Osteocyte (in vitro differentiated cells): ENCODE measurements around the gene SLC25A19. TPM values are rescaled to one million over a fixed set of nuclear protein-coding genes. Genes with fewer than 3 reads are reported as not detected.
"Not testable (repeated sequence)": the region's sequence is repeated elsewhere in the genome, so short reads cannot be mapped to it uniquely, and the experiment has no call there.

Source experiments
- DNase-seq: peaks from one replicate; pipeline ENCODE4 v3.0.0; 2021; ENCODE audit warnings: mixed read lengths; ENCODE audit not compliant: unreplicated experiment; ENCODE audit errors: extremely low spot score
- H3K27ac Mint-ChIP-seq: one replicate; pipeline ENCODE4 v1.8.0; 2021; ENCODE audit warnings: mild to moderate bottlenecking, mixed read lengths; ENCODE audit not compliant: unreplicated experiment
- H3K27me3 Mint-ChIP-seq: one replicate; pipeline ENCODE4 v1.8.0; 2021; ENCODE audit warnings: mixed read lengths; ENCODE audit not compliant: unreplicated experiment
- H3K36me3 Mint-ChIP-seq: one replicate; pipeline ENCODE4 v1.8.0; 2021; ENCODE audit warnings: mixed read lengths; ENCODE audit not compliant: unreplicated experiment
- H3K4me1 Mint-ChIP-seq: one replicate; pipeline ENCODE4 v1.8.0; 2021; ENCODE audit warnings: mixed read lengths; ENCODE audit not compliant: unreplicated experiment
- H3K4me3 Mint-ChIP-seq: one replicate; pipeline ENCODE4 v1.8.0; 2021; ENCODE audit warnings: mild to moderate bottlenecking, moderate library complexity, mixed read lengths; ENCODE audit not compliant: unreplicated experiment
- H3K9me3 Mint-ChIP-seq: one replicate; pipeline ENCODE4 v1.8.0; 2021; ENCODE audit warnings: mixed read lengths; ENCODE audit not compliant: unreplicated experiment
- total RNA-seq: library from RNA; stranded (reverse); gene quantifications from 2 replicates; pipeline ENCODE4 v1.2.1, GENCODE V29; 2021
- TF ChIP-seq, protein P1 (sequence below): fragments of 200-600 bp; sonication (generic); IDR thresholded peaks from 2 replicates; pipeline ENCODE4 v1.5.0; 2021; ENCODE audit warnings: antibody characterized with exemption, mild to moderate bottlenecking, moderate library complexity

Gene SLC25A19
- total RNA-seq, 1 donor from 2014 or later: 8.6 TPM

DNA sequence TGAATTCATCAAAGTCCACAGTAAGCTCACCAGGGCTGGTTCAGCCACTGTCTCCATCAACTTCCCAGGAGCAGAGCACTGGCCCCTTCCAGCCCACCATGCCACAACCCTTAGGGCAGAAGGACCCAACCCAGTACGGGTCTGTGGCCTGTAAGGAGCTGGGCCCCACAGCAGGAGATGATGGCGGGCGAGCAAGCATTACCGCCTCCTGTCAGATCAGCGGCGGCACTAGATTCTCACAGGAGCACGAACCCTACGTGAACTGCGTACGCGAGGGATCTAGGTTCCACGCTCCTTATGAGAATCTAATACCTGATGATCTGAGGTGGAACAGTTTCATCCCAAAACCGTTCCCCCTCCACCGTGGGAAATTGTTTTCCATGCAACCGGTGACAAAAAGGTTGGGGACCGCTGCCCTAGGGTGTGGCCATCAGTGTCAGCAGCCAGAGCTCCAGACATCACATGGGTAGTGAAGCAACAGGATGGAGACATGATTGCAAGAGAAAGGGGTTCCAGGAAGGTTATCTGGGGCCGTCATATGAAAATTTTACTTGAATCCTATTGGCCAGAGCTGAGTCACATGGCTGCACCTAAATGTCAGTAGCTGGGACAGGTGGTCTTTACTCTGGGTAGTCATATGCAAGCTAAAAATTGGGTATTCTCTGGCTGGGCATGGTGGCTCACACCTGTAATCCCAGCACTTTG, 12.4 kb upstream of the SLC25A19 start:
- Mint-ChIP-seq H3K27me3 (no peaks in the 10 kb centered on the region), H3K27ac (no peak overlapping the region), H3K4me3 (no peak overlapping the region), H3K36me3 (no peaks in the 10 kb centered on the region), H3K9me3 (no peaks in the 10 kb centered on the region), H3K4me1 (no peaks in the 10 kb centered on the region)
- no peak for DNase-seq
- TF ChIP-seq, protein P1, sequence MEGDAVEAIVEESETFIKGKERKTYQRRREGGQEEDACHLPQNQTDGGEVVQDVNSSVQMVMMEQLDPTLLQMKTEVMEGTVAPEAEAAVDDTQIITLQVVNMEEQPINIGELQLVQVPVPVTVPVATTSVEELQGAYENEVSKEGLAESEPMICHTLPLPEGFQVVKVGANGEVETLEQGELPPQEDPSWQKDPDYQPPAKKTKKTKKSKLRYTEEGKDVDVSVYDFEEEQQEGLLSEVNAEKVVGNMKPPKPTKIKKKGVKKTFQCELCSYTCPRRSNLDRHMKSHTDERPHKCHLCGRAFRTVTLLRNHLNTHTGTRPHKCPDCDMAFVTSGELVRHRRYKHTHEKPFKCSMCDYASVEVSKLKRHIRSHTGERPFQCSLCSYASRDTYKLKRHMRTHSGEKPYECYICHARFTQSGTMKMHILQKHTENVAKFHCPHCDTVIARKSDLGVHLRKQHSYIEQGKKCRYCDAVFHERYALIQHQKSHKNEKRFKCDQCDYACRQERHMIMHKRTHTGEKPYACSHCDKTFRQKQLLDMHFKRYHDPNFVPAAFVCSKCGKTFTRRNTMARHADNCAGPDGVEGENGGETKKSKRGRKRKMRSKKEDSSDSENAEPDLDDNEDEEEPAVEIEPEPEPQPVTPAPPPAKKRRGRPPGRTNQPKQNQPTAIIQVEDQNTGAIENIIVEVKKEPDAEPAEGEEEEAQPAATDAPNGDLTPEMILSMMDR: no peak

GRCh38 chr17:75301049-75301448, 11.8 kb upstream of the SLC25A19 start:
- Mint-ChIP-seq H3K9me3 (no peaks in the 10 kb centered on the region), H3K27ac (no peak overlapping the region), H3K4me1 (no peaks in the 10 kb centered on the region), H3K36me3 (no peaks in the 10 kb centered on the region), H3K4me3 (no peak overlapping the region), H3K27me3 (no peaks in the 10 kb centered on the region)
- TF ChIP-seq, protein P1: no peak
- DNase-seq: no peak

- DNase-seq: no peak
- TF ChIP-seq, protein P1: no peak
- Mint-ChIP-seq H3K27me3 (no peaks in the 10 kb centered on the region), H3K9me3 (no peaks in the 10 kb centered on the region), H3K27ac (no peak overlapping the region), H3K4me3 (no peak overlapping the region), H3K4me1 (no peaks in the 10 kb centered on the region), H3K36me3 (no peaks in the 10 kb centered on the region)
Measured at GRCh38 chr17:75300280-75300679, 11.0 kb upstream of the SLC25A19 start.

DNA sequence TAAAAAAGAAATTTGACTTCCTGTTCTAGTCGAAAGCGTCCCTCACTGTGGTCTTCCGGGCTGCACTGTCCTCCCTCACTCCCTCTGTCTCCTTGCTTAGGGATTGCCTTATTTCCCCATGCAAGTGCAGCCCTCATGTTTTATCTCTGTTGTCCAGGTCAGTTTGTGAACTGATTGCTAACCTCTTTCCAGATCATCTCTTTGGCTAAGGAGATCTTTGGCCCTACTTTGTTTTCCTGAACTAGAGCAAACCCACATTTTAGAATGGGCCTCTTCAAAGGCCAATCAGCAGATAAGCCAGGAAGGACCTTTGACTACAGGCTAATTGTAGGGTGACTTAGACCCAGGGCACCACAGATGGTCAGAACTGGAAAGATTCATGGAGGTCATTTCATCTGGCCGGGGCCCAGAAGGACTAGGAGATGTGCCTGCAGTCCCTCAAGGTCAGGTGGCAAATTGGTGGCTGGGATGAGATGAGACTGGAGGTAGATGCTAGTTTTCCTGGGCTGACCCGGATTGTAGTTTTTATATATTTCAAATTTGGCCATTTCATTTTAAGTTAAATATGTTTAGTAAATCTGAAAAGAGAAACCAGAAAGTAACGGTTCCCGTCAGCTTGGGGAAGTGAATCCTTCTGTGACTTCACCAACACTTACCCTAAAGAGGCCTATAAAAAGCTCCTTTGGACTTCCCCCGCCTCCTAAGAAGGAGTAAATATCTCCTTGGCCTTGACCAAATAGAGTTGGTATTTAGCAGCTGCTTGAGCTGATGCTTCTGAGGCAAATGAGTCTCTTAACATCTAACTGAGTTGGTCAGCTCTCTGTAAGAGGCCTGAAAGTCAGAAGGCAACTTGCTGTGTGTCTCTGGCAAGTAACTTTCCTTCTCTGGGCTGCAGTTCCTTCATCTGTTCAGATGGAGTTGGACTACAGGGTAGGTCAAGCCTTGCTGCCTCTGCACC, 6.2 kb upstream of the SLC25A19 start:
- H3K9me3 Mint-ChIP-seq: no peaks in the 10 kb centered on the region
- H3K36me3 Mint-ChIP-seq: no peaks in the 10 kb centered on the region
- TF ChIP-seq, protein P1: no peak
- no peak overlapping the region for H3K27ac Mint-ChIP-seq
- no peak overlapping the region for H3K4me3 Mint-ChIP-seq
- DNase-seq: no peak
- H3K4me1 Mint-ChIP-seq: no peaks in the 10 kb centered on the region
- no peaks in the 10 kb centered on the region for H3K27me3 Mint-ChIP-seq

- not testable (repeated sequence) for H3K9me3 Mint-ChIP-seq, H3K27ac Mint-ChIP-seq, H3K36me3 Mint-ChIP-seq, H3K27me3 Mint-ChIP-seq, H3K4me1 Mint-ChIP-seq, DNase-seq, H3K4me3 Mint-ChIP-seq
Measured at GRCh38 chr17:75292810-75293448, 3.7 kb upstream of the SLC25A19 start.
